Measurements from ENCODE around the gene MAD2L1BP. TPM values are rescaled to one million over a fixed set of nuclear protein-coding genes. Genes with fewer than 3 reads are reported as not detected.

Gene MAD2L1BP
- total and polyA plus RNA-seq, 7 donors, result 17.0 to 43.1 (median 30.5) TPM

- H3K27ac ChIP-seq, result no peak overlapping the region
- DNase-seq (peak in 1 of 2 donors; percentile 46), ATAC-seq (no peak)
- TF ChIP-seq CTCF (IDR thresholded peaks at IDR 0.05), result no peak
- intact Hi-C loops (cut with DNase I), result no loop called here
- H3K4me1 ChIP-seq, result no peaks in the 10 kb centered on the region
- H3K36me3 ChIP-seq (ENCODE audit: insufficient read depth in 1 of 2, low read depth in 1 of 2), result peaks cover 23 to 84% of the 10 kb centered on the region in 2 donors
- 85 to 88% (median 87%) methylated on average over 12 of the region's 12 CpGs for WGBS, 3 donors
- no peaks in the 10 kb centered on the region for H3K9me3 ChIP-seq
- no peak overlapping the region for H3K4me3 ChIP-seq
- no peaks in the 10 kb centered on the region for H3K27me3 ChIP-seq (ENCODE audit: insufficient read depth in 3 of 3, low read length in 2 of 3)
These were observed 14.4 kb upstream of the MAD2L1BP start for GRCh38 chr6:43621078-43621835.

GRCh38 chr6:43621836-43622180 is 13.8 kb upstream of the MAD2L1BP start:
- ATAC-seq (no peak), DNase-seq (peak in 1 of 2 donors; percentile 22)
- Histone ChIP-seq H3K4me3 (no peak overlapping the region), H3K9me3 (no peaks in the 10 kb centered on the region), H3K27me3 (ENCODE audit: insufficient read depth in 3 of 3, low read length in 2 of 3) (no peaks in the 10 kb centered on the region), H3K36me3 (ENCODE audit: insufficient read depth in 1 of 2, low read depth in 1 of 2) (peaks cover 23 to 88% of the 10 kb centered on the region in 2 donors), H3K27ac (no peak overlapping the region), H3K4me1 (peaks cover 5% of the 10 kb centered on the region)
- 83 to 92% (median 84%) methylated on average over 10 of the region's 10 CpGs for WGBS, 3 donors
- intact Hi-C loops (cut with DNase I), result no loop called here
- TF ChIP-seq CTCF (IDR thresholded peaks at IDR 0.05), result no peak

- H3K9me3 ChIP-seq, result no peaks in the 10 kb centered on the region
- H3K4me3 ChIP-seq, result no peak overlapping the region
- WGBS, 3 donors, result 94 to 95% (median 95%) methylated on average over 10 of the region's 10 CpGs
- ATAC-seq (no peak), DNase-seq (peak in 1 of 2 donors; percentile 29)
- H3K27ac ChIP-seq, result no peak overlapping the region
- peaks cover 23 to 90% of the 10 kb centered on the region in 2 donors for H3K36me3 ChIP-seq (ENCODE audit: insufficient read depth in 1 of 2, low read depth in 1 of 2)
- peaks cover 12% of the 10 kb centered on the region for H3K4me1 ChIP-seq
- intact Hi-C loops (cut with DNase I), result no loop called here
- TF ChIP-seq CTCF (IDR thresholded peaks at IDR 0.05), result no peak
- no peaks in the 10 kb centered on the region for H3K27me3 ChIP-seq (ENCODE audit: insufficient read depth in 3 of 3, low read length in 2 of 3)
These were observed 13.1 kb upstream of the MAD2L1BP start for GRCh38 chr6:43622541-43622940.

GRCh38 chr6:43623880-43624785 is 11.5 kb upstream of the MAD2L1BP start:
- ATAC-seq, result no peak
- peak in 1 of 2 donors; percentile 51 for DNase-seq
- H3K36me3 ChIP-seq (ENCODE audit: insufficient read depth in 1 of 2, low read depth in 1 of 2), result peaks cover 23 to 77% of the 10 kb centered on the region in 2 donors
- intact Hi-C loops (cut with DNase I), result no loop called here
- no peaks in the 10 kb centered on the region for H3K27me3 ChIP-seq (ENCODE audit: insufficient read depth in 3 of 3, low read length in 2 of 3)
- H3K4me1 ChIP-seq, result peaks cover 18% of the 10 kb centered on the region
- H3K27ac ChIP-seq, result no peak overlapping the region
- no peaks in the 10 kb centered on the region for H3K9me3 ChIP-seq
- no peak for TF ChIP-seq CTCF (IDR thresholded peaks at IDR 0.05)
- H3K4me3 ChIP-seq, result no peak overlapping the region
- 63 to 74% (median 67%) methylated on average over 12 of the region's 12 CpGs for WGBS, 3 donors
